Heart left ventricle (tissue), 16 donors: Measurements from ENCODE around the gene THSD4. TPM values are rescaled to one million over a fixed set of nuclear protein-coding genes. Genes with fewer than 3 reads are reported as not detected.
"Not testable (repeated sequence)": the region's sequence is repeated elsewhere in the genome, so short reads cannot be mapped to it uniquely, and the experiment has no call there.

Experiments
- ATAC-seq, 4 donors: fragments of 200-7000 bp; cut with Tn5 transposase; one replicate each; pipeline ENCODE4 v1.9.1; 2020 to 2022; ENCODE audit warnings: moderate library complexity in 4 of 4, mild to moderate bottlenecking in 3 of 4, moderate number of reproducible peaks in 1 of 4
- DNase-seq, 5 donors: peaks; one replicate each; pipeline ENCODE4 v3.0.0-alpha.2; 2020
- H3K27ac ChIP-seq, 12 donors: fragments of 200-600 bp; sonication (generic) in 4 of 12; one replicate each; pipeline versions ENCODE4 v1.5.0 to v1.8.0; 2016 to 2022; ENCODE audit warnings: mild to moderate bottlenecking in 2 of 12
- H3K27me3 ChIP-seq, 9 donors: fragments of 200-600 bp; sonication (generic) in 2 of 9; one replicate each; pipeline versions ENCODE4 v1.5.1 to v1.8.0; 2016 to 2022; ENCODE audit warnings: mild to moderate bottlenecking in 3 of 9
- H3K36me3 ChIP-seq, 9 donors: fragments of 200-600 bp; sonication (generic) in 2 of 9; one replicate each; pipeline versions ENCODE4 v1.5.0 to v1.8.0; 2018 to 2022; ENCODE audit warnings: mild to moderate bottlenecking in 2 of 9
- H3K4me1 ChIP-seq, 12 donors: fragments of 200-600 bp; sonication (generic) in 4 of 12; one replicate each; pipeline versions ENCODE4 v1.5.0 to v1.8.0; 2016 to 2022; ENCODE audit warnings: mild to moderate bottlenecking in 3 of 12
- H3K4me3 ChIP-seq, 12 donors: fragments of 200-600 bp; sonication (generic) in 4 of 12; one replicate each; pipeline versions ENCODE4 v1.5.0 to v1.8.0; 2017 to 2022; ENCODE audit warnings: mild to moderate bottlenecking in 9 of 12, moderate library complexity in 4 of 12
- H3K9me3 ChIP-seq, 12 donors: fragments of 200-600 bp; sonication (generic) in 4 of 12; one replicate each; pipeline versions ENCODE4 v1.5.0 to v1.8.0; 2016 to 2022; ENCODE audit warnings: mild to moderate bottlenecking in 1 of 12
- CTCF ChIP-seq, 12 donors: fragments of 200-600 bp; sonication (generic) in 4 of 12; IDR thresholded peaks; one replicate each; pipeline versions ENCODE4 v1.5.0 to v1.8.0; 2018 to 2022; ENCODE audit warnings: antibody characterized with exemption in 12 of 12, mild to moderate bottlenecking in 5 of 12
- POLR2A ChIP-seq, 2 donors: fragments of 450-650 bp; IDR thresholded peaks; one replicate each; pipeline ENCODE4 v1.6.1; 2017; ENCODE audit warnings: antibody characterized with exemption in 2 of 2, mild to moderate bottlenecking in 2 of 2, moderate library complexity in 2 of 2
- WGBS, 4 donors: extraction: QIAGEN DNeasy Blood & Tissue Kit in 2 of 4; methylation state at CpG; one replicate each; pipeline versions ENCODE4 v1.1.5 to v1.1.7; 2013 to 2018; 5-methylcytosine and 5-hydroxymethylcytosine counted together
- intact Hi-C, 10 donors: fragments of 100-400 bp; cut with DNase I; formaldehyde crosslinking; loops; one replicate each; pipeline versions ENCODE4 v1.11.1 to v1.14.2; 2022
- polyA plus RNA-seq, 2 donors: library from polyadenylated mRNA; stranded (reverse); fragments of 200-250 nt; gene quantifications; one replicate each; pipeline ENCODE4 v1.2.3, GENCODE V29; 2013
- total RNA-seq, 9 donors: library from RNA; depleted of rRNA in 2 of 9; stranded (reverse); fragments of >200 nt in 2 of 9; fragmentation: NEBNext Ultra II Directional in 3 of 9; extraction: Animal tissue kit (Norgen Biotek cat#: 25700) in 3 of 9; gene quantifications; one replicate each; pipeline versions ENCODE4 v1.1.0 to v1.2.4, GENCODE V29; 2016 to 2023
- donor health status: ischemic (EF 13 %, LVEDD 7.1; RV severe dilation, severe dysfunction).
- donor health status: healthy with polysubstance abuse.
- donor health status: DM: no; HTN: yes; CAD: no.
- donor health status: DM: no; HTN: no; CAD: no.
- donor health status: ischemic (EF 25% LVEDD 6.9; RV normal size, moderate dysfunction).
- donor health status: ischemic (EF 25% LVEDD 5.7; RV mildly dilated, moderate dysfunction).
- donor health status: healthy.
- donor health status: DM: yes; HTN: yes; CAD: no.
- donor health status: ischemic (EF 35%, LVEDD 5.7; RV mildly dilated, moderate dysfunction).
- donor health status: nonischemic (EF 11% LVEDD 7.7; RV severe dilation, severe dysfunction).
- donor health status: DM: yes; HTN: yes; CAD: no.
- donor health status: PGD.
- donor health status: ischemic (EF 29% LVEDD 5.4; RV normal size, mild dysfunction).
- donor health status: nonischemic (EF 23%, LVEDD 6.1; RV moderate dilation, normal function).

THSD4 gene
- total and polyA plus RNA-seq, 11 donors = 32.6 to 206 (median 93.2) TPM

GRCh38 chr15:71203586-71204474 lies 88.6 kb downstream of the THSD4 start:
- Histone ChIP-seq H3K4me3 (no peak overlapping the region), H3K9me3 (no peaks in the 10 kb centered on the region), H3K36me3 (no peaks in the 10 kb centered on the region), H3K4me1 (peaks cover 0 to 71% (median 21%) of the 10 kb centered on the region in 12 donors), H3K27ac (peak overlapping the region in 4 of 12 donors; percentile 8 to 53 (median 29)), H3K27me3 (no peaks in the 10 kb centered on the region)
- 53 to 61% (median 57%) methylated on average over 13 of the region's 13 CpGs for WGBS, 4 donors
- TF ChIP-seq CTCF (IDR thresholded peaks at IDR 0.05) (no peak), POLR2A (IDR thresholded peaks at IDR 0.05) (no peak)
- no peak for DNase-seq
- intact Hi-C loops = no loop called here
- peak in 1 of 4 donors; percentile 11 for ATAC-seq

- H3K27me3 ChIP-seq = no peaks in the 10 kb centered on the region
- intact Hi-C loops = no loop called here
- DNase-seq = no peak
- H3K4me3 ChIP-seq = no peak overlapping the region
- no peak for TF ChIP-seq POLR2A (IDR thresholded peaks at IDR 0.05)
- TF ChIP-seq CTCF (IDR thresholded peaks at IDR 0.05) = no peak
- ATAC-seq = no peak
- WGBS, 4 donors = 85 to 90% (median 89%) methylated on average over 4 of the region's 4 CpGs
- H3K36me3 ChIP-seq = no peaks in the 10 kb centered on the region
- peaks cover 0 to 55% (median 19%) of the 10 kb centered on the region in 12 donors for H3K4me1 ChIP-seq
- H3K27ac ChIP-seq = no peak overlapping the region
- H3K9me3 ChIP-seq = no peaks in the 10 kb centered on the region
Observed at GRCh38 chr15:71207141-71207540, 91.9 kb downstream of the THSD4 start.

- intact Hi-C loops = no loop called here
- Histone ChIP-seq H3K4me3 (no peak overlapping the region), H3K27me3 (no peaks in the 10 kb centered on the region), H3K27ac (peak overlapping the region in 4 of 12 donors; percentile 31 to 56 (median 44)), H3K9me3 (no peaks in the 10 kb centered on the region), H3K36me3 (peaks cover 0 to 5% (median 0%) of the 10 kb centered on the region in 9 donors), H3K4me1 (peaks cover 0 to 37% (median 9%) of the 10 kb centered on the region in 12 donors)
- ATAC-seq (no peak), DNase-seq (no peak)
- 54 to 70% (median 68%) methylated on average over 4 of the region's 4 CpGs for WGBS, 4 donors
- TF ChIP-seq POLR2A (IDR thresholded peaks at IDR 0.05) (no peak), CTCF (IDR thresholded peaks at IDR 0.05) (no peak)
Observed at GRCh38 chr15:71212146-71212545, 96.9 kb downstream of the THSD4 start.

- DNase-seq, H3K9me3 ChIP-seq, H3K36me3 ChIP-seq, ATAC-seq, H3K27me3 ChIP-seq, H3K27ac ChIP-seq, H3K4me3 ChIP-seq, intact Hi-C loops: not testable (repeated sequence)
- peaks cover 0 to 37% (median 15%) of the 10 kb centered on the region in 12 donors for H3K4me1 ChIP-seq
- WGBS, 4 donors = 90 to 94% (median 92%) methylated on average over 8 of the region's 8 CpGs
Observed at GRCh38 chr15:71213943-71214342, 98.7 kb downstream of the THSD4 start.
